Stimulated activated CD4-positive, alpha-beta T cell treated with anti-CD3 and anti-CD28 coated beads, Interleukin-4, amount 100 ng/mL, for 48 hours (primary cell): ENCODE data around the gene USP10.

ENCODE experiments used
- DNase-seq, 2 donors: peaks; one replicate each; pipeline ENCODE4 v3.0.0-alpha.2; 2020; ENCODE audit warnings: low read depth in 2 of 2

The USP10 gene

GRCh38 chr16:84823484-84823883 lies 123.7 kb downstream of the USP10 start:
- no peak for DNase-seq

DNA sequence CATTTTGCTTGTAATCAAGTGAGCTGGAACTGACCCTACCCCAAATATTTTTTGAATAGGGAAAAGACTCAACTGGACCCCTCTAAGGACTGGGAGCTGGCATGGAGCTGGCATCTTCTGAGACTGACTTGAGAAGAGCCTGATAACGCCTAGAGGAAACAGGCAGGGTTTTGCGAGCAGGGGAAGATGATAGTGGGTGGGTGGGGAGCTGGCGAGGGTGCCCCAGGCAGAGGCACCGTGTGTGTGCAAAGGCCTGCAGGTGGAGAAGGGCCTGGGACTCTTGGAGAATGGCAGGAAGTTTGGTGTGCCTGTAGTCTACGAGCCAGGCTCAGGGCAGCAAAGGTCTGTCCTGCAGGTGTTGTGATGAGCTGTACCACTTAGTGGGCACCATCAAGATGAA lies 124.1 kb downstream of the USP10 start:
- no peak for DNase-seq

DNA sequence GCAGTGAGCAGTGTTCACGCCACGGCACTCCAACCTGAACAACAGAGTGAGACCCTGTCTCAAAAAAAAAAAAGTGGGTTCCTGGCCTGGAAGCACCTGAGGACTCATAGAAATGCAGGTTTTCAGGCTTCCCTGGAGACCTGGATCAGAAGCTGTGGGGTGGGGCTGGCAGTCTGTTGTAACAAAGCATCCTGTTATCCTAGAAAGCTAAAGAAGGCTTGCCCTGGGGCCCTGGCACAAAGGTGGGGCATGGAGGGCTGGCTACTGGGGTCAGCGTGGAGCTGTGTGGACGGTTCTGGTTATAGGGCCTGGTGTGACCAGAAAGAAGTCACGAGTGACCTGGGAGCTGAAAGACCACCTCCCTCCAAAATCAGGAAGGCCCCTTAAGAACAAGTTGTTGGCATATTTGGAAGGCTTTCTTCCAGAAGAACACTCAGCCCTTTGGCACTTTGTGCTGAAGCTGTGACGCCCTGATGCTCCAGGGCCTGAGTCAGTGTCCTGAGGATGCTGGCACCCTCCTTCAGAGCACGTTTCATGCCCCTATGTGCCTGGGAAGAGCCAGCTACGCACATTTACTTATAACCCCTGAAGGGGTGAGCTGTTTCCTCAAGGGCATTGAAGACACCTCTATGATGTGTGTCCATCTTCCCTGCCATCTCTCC lies 126.2 kb downstream of the USP10 start:
- DNase-seq = no peak

- DNase-seq = no peak
Measured at GRCh38 chr16:84826558-84826941, 126.8 kb downstream of the USP10 start.

GRCh38 chr16:84827131-84827574 lies 127.4 kb downstream of the USP10 start:
- no peak for DNase-seq

- DNase-seq = no peak
Measured at GRCh38 chr16:84827897-84828296, 128.1 kb downstream of the USP10 start.

- DNase-seq = no peak
Measured at GRCh38 chr16:84828322-84828721, 128.5 kb downstream of the USP10 start.
